HCT116 (cell line): ENCODE results near the gene ATAD1. TPM values are rescaled to one million over a fixed set of nuclear protein-coding genes. Genes with fewer than 3 reads are reported as not detected.

Source experiments
- ATAC-seq: fragments of 200-7000 bp; cut with Tn5 transposase; 2 replicates; pipeline ENCODE4 v1.9.1; 2020; ENCODE audit warnings: mild to moderate bottlenecking, moderate library complexity
- BruUV-seq: library from RNA; stranded (reverse); fragments of 400-500 nt; replicated peaks from 2 replicates; lab custom pipeline; 2021; lab: Mats Ljungman, UMichigan
- CTCF ChIA-PET: fragments of 300-600 bp; sonication (Branson Sonifier 250); formaldehyde crosslinking; loops from one replicate; lab custom pipeline; 2021; ENCODE audit warnings: antibody characterized with exemption; lab: Charles Lee
- POLR2A ChIA-PET: fragments of 300-600, 350-600 bp; sonication (Branson Sonifier 250); formaldehyde crosslinking; loops from one replicate; lab custom pipeline; 2021; ENCODE audit warnings: antibody characterized with exemption; lab: Charles Lee
- RAD21 ChIA-PET, 2 experiments: fragments of 300-600 bp; sonication (Branson Sonifier 250); formaldehyde crosslinking; loops; one replicate each; lab custom pipeline; 2023; ENCODE audit warnings: low total read pairs in 2 of 2; ENCODE audit not compliant: uncharacterized antibody in 2 of 2, unreplicated experiment in 2 of 2, low non-redundant PET in 1 of 2; lab: Charles Lee
- DNase-seq: peaks from one replicate; pipeline ENCODE4 v3.0.0-alpha.2; 2010; ENCODE audit warnings: low read depth, low spot score
- H2AFZ ChIP-seq: fragments of 200-600 bp; shearing (Covaris generic), sonication (generic); 2 replicates; pipeline ENCODE4 v1.6.1; 2017; ENCODE audit warnings: low read depth, mixed run types, mixed read lengths, antibody characterized with exemption, low read length; ENCODE audit not compliant: poor library complexity, severe bottlenecking
- H3K27ac ChIP-seq: 2 replicates; pipeline ENCODE4 v1.5.1; 2012; ENCODE audit warnings: low read depth, low read length
- H3K27me3 ChIP-seq: fragments of 200-600 bp; sonication (generic); 2 replicates; pipeline ENCODE4 v1.6.1; 2016; ENCODE audit warnings: mixed run types, low read length, mixed read lengths; ENCODE audit not compliant: insufficient read depth
- H3K36me3 ChIP-seq, 2 experiments: fragments of 200-500 bp in 1 of 2; fragments of 200-600 bp in 1 of 2; sonication (Bioruptor generic) in 1 of 2; sonication (generic) in 1 of 2; 2 replicates each; pipeline versions ENCODE4 v1.5.1 to v1.6.1; 2014 to 2016; ENCODE audit warnings: low read length in 2 of 2, inconsistent platforms in 1 of 2, mixed read lengths in 1 of 2, mixed run types in 1 of 2; ENCODE audit not compliant: insufficient read depth in 2 of 2, control insufficient read depth in 1 of 2
- H3K4me1 ChIP-seq, 2 experiments: fragments of 200-600 bp in 1 of 2; sonication (generic) in 1 of 2; 2 replicates each; pipeline versions ENCODE4 v1.5.1 to v1.6.1; 2012 to 2017; ENCODE audit warnings: low read length in 2 of 2, inconsistent platforms in 1 of 2, mild to moderate bottlenecking in 1 of 2, mixed read lengths in 1 of 2, mixed run types in 1 of 2, moderate library complexity in 1 of 2; ENCODE audit not compliant: insufficient read depth in 2 of 2, control insufficient read depth in 1 of 2
- H3K4me2 ChIP-seq: fragments of 200-600 bp; sonication (generic); 2 replicates; pipeline ENCODE4 v1.6.1; 2017; ENCODE audit warnings: mixed run types, low read length, mixed read lengths
- H3K4me3 ChIP-seq, 2 experiments: fragments of 200-600 bp in 1 of 2; sonication (generic) in 1 of 2; replicated peaks in 1 of 2; 2 replicates each; pipeline ENCODE4 v1.5.1; 2011 to 2016; ENCODE audit warnings: low read length in 2 of 2, control low read depth in 1 of 2, low read depth in 1 of 2, mild to moderate bottlenecking in 1 of 2, mixed read lengths in 1 of 2, mixed run types in 1 of 2
- H3K79me2 ChIP-seq: fragments of 200-600 bp; sonication (generic); 2 replicates; pipeline ENCODE4 v1.6.1; 2017; ENCODE audit warnings: mild to moderate bottlenecking, mixed run types, low read length, moderate library complexity, mixed read lengths; ENCODE audit not compliant: insufficient read depth
- H3K9ac ChIP-seq: fragments of 200-600 bp; sonication (generic); 2 replicates; pipeline ENCODE4 v1.6.1; 2016; ENCODE audit warnings: low read length, mixed read lengths
- H3K9me2 ChIP-seq: fragments of 200-600 bp; sonication (generic), shearing (Covaris generic); 2 replicates; pipeline ENCODE4 v1.6.1; 2017; ENCODE audit warnings: mixed run types, mild to moderate bottlenecking, moderate library complexity; ENCODE audit not compliant: insufficient read depth
- H3K9me3 ChIP-seq, 2 experiments: fragments of 200-500 bp in 1 of 2; fragments of 200-600 bp in 1 of 2; sonication (Bioruptor generic) in 1 of 2; sonication (generic) in 1 of 2; 2 replicates each; pipeline ENCODE4 v1.6.1; 2014 to 2017; ENCODE audit warnings: low read length in 2 of 2, mixed read lengths in 2 of 2, inconsistent platforms in 1 of 2, low read depth in 1 of 2, mild to moderate bottlenecking in 1 of 2, mixed run types in 1 of 2, moderate library complexity in 1 of 2; ENCODE audit not compliant: control insufficient read depth in 1 of 2, insufficient read depth in 1 of 2
- H4K20me1 ChIP-seq: fragments of 200-600 bp; sonication (generic), shearing (Covaris generic); 2 replicates; pipeline ENCODE4 v1.6.1; 2017; ENCODE audit warnings: mixed run types, mild to moderate bottlenecking, moderate library complexity; ENCODE audit not compliant: insufficient read depth
- CBX3 ChIP-seq: IDR thresholded peaks from 2 replicates; pipeline ENCODE4 v1.6.1; 2012; ENCODE audit warnings: low read depth
- EGR1 ChIP-seq: IDR thresholded peaks from 2 replicates; pipeline ENCODE4 v1.6.1; 2012; ENCODE audit warnings: low read depth
- ELF1 ChIP-seq: IDR thresholded peaks from 2 replicates; pipeline ENCODE4 v1.6.1; 2012; ENCODE audit warnings: low read depth, borderline replicate concordance
- EZH2 ChIP-seq: fragments of 200-600 bp; sonication (generic); IDR thresholded peaks from 2 replicates; pipeline ENCODE4 v1.6.1; 2017; ENCODE audit warnings: antibody characterized with exemption, mixed run types
- FOSL1 ChIP-seq: IDR thresholded peaks from 2 replicates; pipeline ENCODE4 v1.6.1; 2012; ENCODE audit warnings: low read depth
- MAX ChIP-seq: IDR thresholded peaks from 2 replicates; pipeline ENCODE4 v1.6.1; 2012
- POLR2A ChIP-seq: IDR thresholded peaks from 2 replicates; pipeline ENCODE4 v1.7.0; 2011; ENCODE audit warnings: borderline replicate concordance; ENCODE audit not compliant: insufficient read depth, insufficient read length; ENCODE audit errors: extremely low read depth
- RAD21 ChIP-seq: IDR thresholded peaks from 2 replicates; pipeline ENCODE4 v1.6.1; 2012; ENCODE audit warnings: low read depth, mild to moderate bottlenecking
- REST ChIP-seq: IDR thresholded peaks from 2 replicates; pipeline ENCODE4 v1.6.1; 2012; ENCODE audit warnings: low read depth
- SIN3A ChIP-seq: IDR thresholded peaks from 2 replicates; pipeline ENCODE4 v1.6.1; 2012; ENCODE audit warnings: low read depth
- SRF ChIP-seq: IDR thresholded peaks from 2 replicates; pipeline ENCODE4 v1.6.1; 2012; ENCODE audit warnings: low read depth
- ZBTB33 ChIP-seq: IDR thresholded peaks from 2 replicates; pipeline ENCODE4 v1.6.1; 2011; ENCODE audit warnings: mild to moderate bottlenecking, low read length, moderate library complexity; ENCODE audit not compliant: insufficient replicate concordance; ENCODE audit errors: extremely low read depth
- ZFX ChIP-seq: fragments of 450-650 bp; IDR thresholded peaks from 2 replicates; pipeline ENCODE4 v1.6.1; 2017
- ZNF274 ChIP-seq: fragments of 200-500 bp; sonication (Bioruptor generic); IDR thresholded peaks from 2 replicates; pipeline ENCODE4 v1.6.1; 2014; ENCODE audit warnings: mild to moderate bottlenecking, low read depth, low read length, inconsistent platforms
- intact Hi-C: fragments of 100-400 bp; cut with micrococcal nuclease; formaldehyde crosslinking; loops from 2 replicates; pipeline ENCODE4 v1.10.0; 2022
- total RNA-seq: library from RNA; stranded (reverse); gene quantifications from one replicate; pipeline ENCODE4 v1.2.1, GENCODE V29; 2021; ENCODE audit not compliant: unreplicated experiment

The ATAD1 gene
- total RNA-seq, 1 experiment from 2014 or later, result 66.4 TPM

- Histone ChIP-seq H4K20me1 (no peaks in the 10 kb centered on the region), H2AFZ (no peak overlapping the region), H3K36me3 (no peaks in the 10 kb centered on the region), H3K9ac (no peak overlapping the region), H3K27ac (no peak overlapping the region), H3K9me3 (no peaks in the 10 kb centered on the region), H3K27me3 (no peaks in the 10 kb centered on the region), H3K4me3 (no peak overlapping the region), H3K4me1 (peaks cover 5 to 16% of the 10 kb centered on the region in 2 experiments; a peak in 3 of 4 replicates), H3K79me2 (no peaks in the 10 kb centered on the region), H3K9me2 (no peaks in the 10 kb centered on the region), H3K4me2 (no peak overlapping the region)
- RAD21 ChIA-PET, result no interaction called here
- intact Hi-C loops, result no loop called here
- no peak for DNase-seq
- CTCF ChIA-PET, result no interaction called here
- ATAC-seq, result no peak
- BruUV-seq, result no TSS peak
- POLR2A ChIA-PET, result no interaction called here
- TF ChIP-seq EGR1 (no peak), SIN3A (no peak)
Measured at GRCh38 chr10:87707254-87707653, 110.8 kb downstream of the ATAD1 start.

GRCh38 chr10:87706731-87707130, 111.3 kb downstream of the ATAD1 start:
- Histone ChIP-seq H3K4me2 (no peak overlapping the region), H3K9me2 (no peaks in the 10 kb centered on the region), H3K27me3 (no peaks in the 10 kb centered on the region), H3K9me3 (no peaks in the 10 kb centered on the region), H3K4me1 (peaks cover 10 to 21% of the 10 kb centered on the region in 2 experiments), H4K20me1 (no peaks in the 10 kb centered on the region), H3K27ac (no peak overlapping the region), H3K4me3 (no peak overlapping the region), H3K9ac (no peak overlapping the region), H2AFZ (no peak overlapping the region), H3K79me2 (no peaks in the 10 kb centered on the region), H3K36me3 (no peaks in the 10 kb centered on the region)
- CTCF ChIA-PET, result no interaction called here
- TF ChIP-seq ZFX (no peak), ZBTB33 (no peak), CBX3 (no peak), EZH2 (no peak), FOSL1 (no peak), RAD21 (no peak), REST (no peak), POLR2A (no peak), EGR1 (no peak), SRF (no peak), MAX (no peak), ELF1 (no peak), ZNF274 (no peak), SIN3A (no peak)
- intact Hi-C loops, result no loop called here
- RAD21 ChIA-PET, result no interaction called here
- ATAC-seq (no peak), DNase-seq (no peak)
- POLR2A ChIA-PET, result no interaction called here
- no TSS peak for BruUV-seq
